8988T (cell line): ENCODE data around the gene MKS1.
A peak's percentile ranks its signal among the peaks of the same experiment; 100 is the strongest.

Experiments
- DNase-seq: peaks from one replicate; pipeline ENCODE4 v3.0.0; 2011

The MKS1 gene

GRCh38 chr17:58219007-58219788 is at the start of gene MKS1:
Gene MKS1 (minus strand): TSS chr17:58219255. CDS start chr17:58219230, 25 bp downstream.
- peak; percentile 88 for DNase-seq

- no peak for DNase-seq
Measured at GRCh38 chr17:58268326-58268725, 49.3 kb upstream of the MKS1 start.

GRCh38 chr17:58267347-58268324 is 48.6 kb upstream of the MKS1 start:
- no peak for DNase-seq

GRCh38 chr17:58265902-58266875 is 47.1 kb upstream of the MKS1 start:
- no peak for DNase-seq

GRCh38 chr17:58265271-58265670 is 46.2 kb upstream of the MKS1 start:
- DNase-seq, result no peak

- DNase-seq, result no peak
Measured at GRCh38 chr17:58264407-58265103, 45.5 kb upstream of the MKS1 start.

- no peak for DNase-seq
Measured at GRCh38 chr17:58263773-58264172, 44.7 kb upstream of the MKS1 start.

GRCh38 chr17:58262149-58262548 is 43.1 kb upstream of the MKS1 start:
- no peak for DNase-seq

GRCh38 chr17:58254803-58255202 is 35.7 kb upstream of the MKS1 start:
- DNase-seq, result no peak

GRCh38 chr17:58253082-58253481 is 34.0 kb upstream of the MKS1 start:
- no peak for DNase-seq

GRCh38 chr17:58252141-58252540 is 33.1 kb upstream of the MKS1 start:
- DNase-seq, result no peak

- DNase-seq, result no peak
Measured at GRCh38 chr17:58250344-58251011, 31.4 kb upstream of the MKS1 start.

GRCh38 chr17:58249270-58250133 is 30.4 kb upstream of the MKS1 start:
- peak; percentile 68 for DNase-seq

- no peak for DNase-seq
Measured at GRCh38 chr17:58248955-58249269, 29.9 kb upstream of the MKS1 start.

- DNase-seq, result no peak
Measured at GRCh38 chr17:58247511-58248363, 28.7 kb upstream of the MKS1 start.

GRCh38 chr17:58246781-58247180 is 27.7 kb upstream of the MKS1 start:
- DNase-seq, result no peak

GRCh38 chr17:58246104-58246740 is 27.2 kb upstream of the MKS1 start:
- DNase-seq, result no peak

- no peak for DNase-seq
Measured at GRCh38 chr17:58245428-58246103, 26.5 kb upstream of the MKS1 start.
